ENCODE results near the gene SH2B2.
"Not testable (repeated sequence)": the region's sequence is repeated elsewhere in the genome, so short reads cannot be mapped to it uniquely, and the experiment has no call there.

SH2B2 gene

DNA sequence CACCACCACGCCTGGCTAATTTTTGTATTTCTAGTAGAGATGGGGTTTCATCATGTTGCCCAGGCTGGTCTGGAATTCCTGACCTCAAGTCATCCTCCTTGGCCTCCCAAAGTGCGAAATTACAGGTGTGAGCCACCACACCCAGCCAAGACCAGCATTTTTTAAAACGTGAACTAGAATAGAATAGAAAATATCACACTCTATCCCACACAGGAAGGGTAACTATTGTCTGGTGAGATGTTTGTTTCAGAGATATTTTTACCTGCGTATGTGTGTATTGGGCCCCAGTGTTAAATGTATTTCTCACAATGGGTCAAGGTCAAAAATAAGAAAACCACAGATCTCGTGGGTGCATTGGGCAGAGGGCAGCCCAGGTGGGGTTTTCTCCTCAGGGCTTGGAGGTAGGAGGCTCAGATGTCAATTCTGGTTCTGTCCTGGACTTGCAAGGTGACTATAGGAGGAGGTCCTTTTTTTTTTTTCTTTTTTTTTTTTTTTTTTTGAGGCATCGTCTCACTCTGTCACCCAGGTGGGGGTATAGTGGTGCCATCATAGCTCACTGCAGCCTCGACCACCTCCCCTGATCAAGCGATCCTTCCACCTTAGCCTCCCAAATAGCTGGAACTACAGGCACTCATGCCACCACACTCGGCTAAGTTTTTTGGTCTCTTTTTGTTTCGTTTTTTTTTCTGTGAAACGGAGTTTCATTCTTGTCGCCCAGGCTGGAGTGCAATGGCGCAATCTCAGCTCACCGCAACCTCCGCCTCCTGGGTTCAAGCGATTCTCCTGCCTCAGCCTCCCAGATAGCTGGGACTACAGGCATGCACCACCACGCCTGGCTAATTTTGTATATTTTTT lies 19.0 kb downstream of the SH2B2 start:
- DNase-seq (ENCODE audit: low read depth in 2 of 2) = no peak

DNA sequence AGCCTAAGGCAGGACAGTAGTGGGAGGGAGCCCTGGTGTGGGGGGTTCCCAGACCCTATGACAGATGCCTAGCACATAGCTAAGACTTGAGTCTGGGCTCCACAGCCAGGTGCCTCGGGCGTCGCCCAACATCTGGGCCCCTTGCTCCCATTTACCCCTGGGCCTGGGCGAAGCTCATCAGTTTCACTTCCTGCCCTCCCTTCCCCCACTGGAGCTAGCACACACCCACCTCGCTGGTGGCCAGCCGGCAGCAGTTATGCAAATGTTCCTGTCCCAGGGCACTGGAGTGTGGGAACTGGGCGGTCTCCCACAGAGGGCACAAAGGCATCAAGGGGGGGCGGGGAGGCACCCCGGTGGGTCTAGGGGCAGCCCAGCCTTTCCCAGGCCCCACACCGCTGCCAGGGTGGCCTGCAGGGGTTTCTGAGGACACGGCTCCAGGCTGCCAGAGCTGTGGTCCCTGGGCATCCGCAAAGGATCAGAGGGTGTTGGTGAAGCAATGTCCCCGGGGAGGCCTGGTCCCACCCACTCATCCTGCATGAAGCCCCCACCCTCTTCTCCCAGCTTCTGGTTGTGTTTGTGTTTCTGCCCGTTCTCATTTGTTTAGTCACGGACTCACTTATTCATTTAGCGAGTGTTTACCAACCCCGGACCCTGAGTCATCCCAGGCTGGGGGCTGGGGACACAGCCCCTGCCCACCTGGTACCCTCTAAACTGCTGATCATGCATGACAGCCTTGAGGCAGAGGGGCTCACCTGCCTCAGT lies 20.4 kb downstream of the SH2B2 start:
- no peak for DNase-seq (ENCODE audit: low read depth in 2 of 2)

DNA sequence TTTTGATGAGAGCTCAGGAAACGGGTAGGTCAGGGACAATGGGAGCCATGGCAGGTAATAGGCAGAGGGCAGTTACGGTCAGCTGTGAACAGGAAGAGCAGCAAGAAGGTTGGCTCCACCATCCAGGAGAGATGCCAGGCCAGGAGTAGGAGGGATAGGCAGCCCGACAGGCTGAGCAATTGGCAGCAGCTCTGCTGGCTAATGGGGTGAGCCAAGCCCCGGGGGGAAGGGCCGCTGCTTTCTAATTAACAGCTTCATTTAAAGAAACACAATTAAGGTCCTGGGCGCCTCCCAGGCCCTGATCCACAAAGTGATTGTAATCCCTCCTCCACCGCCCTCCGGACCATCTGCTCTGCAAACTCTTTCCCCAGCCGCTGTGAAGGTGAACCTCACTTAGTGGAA lies 23.7 kb downstream of the SH2B2 start:
- DNase-seq (ENCODE audit: low read depth in 2 of 2) = no peak

DNA sequence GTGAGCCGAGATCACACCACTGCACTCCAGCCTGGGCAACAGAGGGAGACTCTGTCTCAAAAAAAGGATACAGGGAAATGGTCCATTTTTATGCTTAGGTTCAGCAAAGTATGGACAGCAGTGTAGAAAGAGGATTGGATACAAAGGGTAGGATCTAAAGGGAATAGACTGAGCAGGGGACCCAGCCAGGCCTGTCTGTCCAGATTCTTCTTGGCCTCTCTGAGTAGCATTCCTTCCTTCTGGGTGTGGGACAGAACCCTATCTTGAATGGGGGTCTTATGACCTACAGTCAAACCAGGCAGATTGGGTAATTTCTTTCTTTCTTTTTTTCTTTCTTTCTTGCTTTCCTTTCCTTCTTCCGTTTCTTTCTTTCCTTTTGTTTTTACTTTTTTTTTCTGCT lies 25.6 kb downstream of the SH2B2 start:
- DNase-seq (ENCODE audit: low read depth in 2 of 2) = no peak

DNA sequence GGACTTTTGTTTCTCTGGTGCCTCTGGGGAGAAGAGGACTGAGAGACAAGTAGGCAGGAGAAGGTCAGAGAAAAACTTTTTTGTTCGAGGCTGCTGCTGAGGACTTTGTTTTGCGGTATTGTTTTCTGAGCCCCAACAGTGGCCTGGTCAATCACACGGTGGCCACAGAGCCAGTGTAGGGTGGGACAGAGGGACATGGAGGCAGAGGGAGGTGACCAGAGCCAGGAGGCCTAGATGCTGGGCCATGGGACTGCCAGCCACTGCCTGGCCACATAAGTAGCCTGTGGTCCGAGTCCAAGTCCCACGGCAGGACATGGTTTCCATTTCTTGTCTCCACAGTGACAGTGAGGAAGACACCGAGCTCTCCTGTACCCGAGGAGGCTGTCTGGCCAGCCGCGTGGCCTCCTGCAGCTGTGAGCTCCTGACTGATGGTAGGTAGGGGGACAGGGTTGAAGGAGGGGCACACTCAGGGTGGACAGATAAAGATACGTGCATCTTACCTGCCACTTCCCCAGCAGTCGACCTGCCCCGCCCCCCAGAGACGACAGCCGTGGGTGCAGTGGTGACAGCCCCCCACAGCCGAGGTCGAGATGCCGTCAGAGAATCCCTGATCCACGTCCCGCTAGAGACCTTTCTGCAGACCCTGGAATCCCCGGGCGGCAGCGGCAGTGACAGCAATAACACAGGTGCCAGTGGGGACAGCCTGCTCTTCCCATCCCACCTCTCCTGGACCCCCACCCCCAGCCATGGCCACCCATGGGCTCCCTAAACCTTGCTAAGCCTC lies 27.5 kb downstream of the SH2B2 start:
- no peak for DNase-seq (ENCODE audit: low read depth in 2 of 2)

DNA sequence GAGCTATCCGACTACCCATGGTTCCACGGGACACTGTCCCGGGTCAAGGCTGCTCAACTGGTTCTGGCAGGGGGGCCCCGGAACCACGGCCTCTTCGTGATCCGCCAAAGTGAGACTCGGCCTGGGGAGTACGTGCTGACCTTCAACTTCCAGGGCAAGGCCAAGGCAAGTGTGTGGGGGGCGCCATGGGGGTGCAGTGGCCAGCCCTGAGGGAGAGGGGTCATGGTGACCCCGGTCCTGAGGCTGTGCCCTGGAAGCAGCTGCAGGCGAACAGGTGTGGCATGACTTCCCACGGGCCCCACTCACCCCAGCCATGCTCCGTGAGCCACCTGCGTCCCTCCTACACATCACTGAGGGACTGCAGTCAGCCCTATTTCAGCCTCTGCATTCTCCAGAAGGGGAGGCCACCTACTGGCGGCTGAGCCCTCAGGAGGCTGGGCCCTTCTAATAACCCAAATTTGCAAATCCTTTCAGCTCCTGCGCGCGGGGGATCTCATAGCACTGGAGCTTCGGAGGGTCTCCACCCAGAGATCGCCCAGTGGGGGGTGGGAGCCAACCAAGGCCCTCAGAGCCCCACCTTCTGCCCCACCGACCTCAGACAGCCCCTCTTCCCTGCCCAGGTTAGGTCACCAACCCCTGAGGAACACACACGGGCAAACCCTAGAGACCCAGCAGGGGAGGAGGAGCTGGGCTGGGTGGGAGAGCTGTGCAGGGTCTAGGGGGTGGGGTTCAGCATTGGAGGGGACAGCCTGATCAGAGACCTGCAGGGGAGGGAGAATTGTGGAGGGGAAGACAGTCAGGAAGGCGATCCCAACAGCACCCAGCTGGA lies 30.8 kb downstream of the SH2B2 start:
- no peak for DNase-seq (ENCODE audit: low read depth in 2 of 2)

DNA sequence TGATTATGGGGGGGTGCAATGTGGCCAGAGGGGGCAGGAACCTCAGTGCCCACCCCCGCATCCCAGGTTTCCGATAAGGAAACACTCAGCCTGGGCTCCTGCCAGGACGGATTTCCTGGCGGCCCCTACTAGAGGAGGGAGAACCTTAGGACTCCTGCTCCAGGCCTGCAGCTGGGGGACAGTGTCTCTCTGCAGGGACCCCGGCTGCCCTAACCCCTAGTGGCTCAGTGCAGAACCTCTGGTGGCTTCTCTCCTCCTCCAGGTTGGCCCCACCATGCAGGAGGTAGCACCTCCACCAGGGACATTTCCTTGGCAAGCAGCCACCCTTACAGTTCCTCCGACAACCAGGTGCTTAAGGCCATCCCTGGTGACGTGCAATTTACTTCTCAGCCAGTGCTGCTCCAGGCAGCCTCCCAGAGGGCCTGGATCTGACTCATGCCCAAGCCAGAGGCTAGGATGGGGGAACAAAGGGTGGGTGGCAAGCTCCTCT lies 31.9 kb downstream of the SH2B2 start:
- DNase-seq (ENCODE audit: low read depth in 2 of 2) = no peak

DNA sequence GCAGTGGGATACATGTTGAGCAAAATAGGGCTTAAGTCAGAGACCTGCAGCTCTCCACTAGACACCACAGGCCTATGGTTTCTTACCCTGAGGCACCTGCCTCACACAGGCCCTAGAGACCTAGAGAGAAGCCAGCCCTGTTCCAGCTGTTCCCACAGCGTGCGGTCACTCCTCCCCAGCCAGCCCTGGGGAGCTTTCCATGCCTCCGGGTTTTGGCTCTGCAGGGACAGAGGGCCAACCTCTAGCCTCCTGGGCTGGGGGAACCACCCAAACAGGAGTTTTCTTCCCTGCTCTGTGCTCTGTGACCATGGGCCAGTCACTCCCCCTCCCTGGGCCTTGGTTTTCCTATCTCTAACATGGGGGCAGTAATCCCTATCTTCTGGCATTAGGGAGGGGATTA lies 33.0 kb downstream of the SH2B2 start:
- no peak for DNase-seq (ENCODE audit: low read depth in 2 of 2)

DNA sequence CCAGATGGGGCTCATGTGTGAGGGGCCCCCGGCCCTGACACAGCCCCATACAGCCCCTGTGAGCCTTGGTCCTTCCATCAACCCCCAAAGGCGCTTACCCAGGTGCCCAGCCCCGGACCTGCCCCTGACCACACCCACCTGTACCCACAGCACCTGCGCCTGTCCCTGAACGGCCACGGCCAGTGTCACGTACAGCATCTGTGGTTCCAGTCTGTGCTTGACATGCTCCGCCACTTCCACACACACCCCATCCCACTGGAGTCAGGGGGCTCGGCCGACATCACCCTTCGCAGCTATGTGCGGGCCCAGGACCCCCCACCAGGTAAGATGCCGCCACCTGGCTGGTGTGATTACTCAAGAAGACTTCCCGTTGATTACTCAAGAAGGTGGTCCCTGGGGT lies 33.5 kb downstream of the SH2B2 start:
- no peak for DNase-seq (ENCODE audit: low read depth in 2 of 2)

DNA sequence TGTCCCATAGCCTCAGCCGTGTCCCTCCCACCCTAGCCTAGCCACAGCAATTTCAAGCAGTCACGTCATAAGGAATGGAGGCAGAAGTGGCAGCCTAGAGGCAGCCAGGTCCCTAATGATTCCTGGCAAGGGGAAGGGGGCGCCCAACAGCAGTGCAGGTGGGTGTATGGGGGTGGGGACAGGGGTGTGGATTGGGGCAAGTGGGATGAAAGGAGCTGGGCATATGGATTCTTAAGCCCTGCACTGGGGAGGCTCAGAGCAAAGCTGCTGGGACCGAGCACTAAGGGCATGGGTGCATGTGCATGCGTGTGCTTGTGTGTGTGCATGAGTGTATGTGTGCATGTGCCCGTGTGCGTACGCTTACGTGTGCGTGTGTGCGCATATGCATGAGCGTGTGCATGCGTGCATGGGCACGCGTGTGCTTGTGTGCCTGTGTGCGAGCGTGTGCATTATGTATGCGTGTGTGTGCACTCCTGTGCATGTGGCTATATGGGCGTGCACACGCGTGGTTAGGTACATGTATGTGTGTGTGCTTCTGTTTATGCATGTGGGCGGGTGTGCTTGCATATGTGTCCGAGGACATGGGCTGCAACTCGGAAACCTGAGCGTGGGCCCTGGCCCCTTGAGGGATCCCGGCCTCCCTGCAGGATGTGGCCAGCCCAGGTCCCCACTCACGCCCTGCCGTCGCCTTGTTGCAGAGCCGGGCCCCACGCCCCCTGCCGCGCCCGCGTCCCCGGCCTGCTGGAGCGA lies 34.1 kb downstream of the SH2B2 start:
- DNase-seq (ENCODE audit: low read depth in 2 of 2) = no peak

DNA sequence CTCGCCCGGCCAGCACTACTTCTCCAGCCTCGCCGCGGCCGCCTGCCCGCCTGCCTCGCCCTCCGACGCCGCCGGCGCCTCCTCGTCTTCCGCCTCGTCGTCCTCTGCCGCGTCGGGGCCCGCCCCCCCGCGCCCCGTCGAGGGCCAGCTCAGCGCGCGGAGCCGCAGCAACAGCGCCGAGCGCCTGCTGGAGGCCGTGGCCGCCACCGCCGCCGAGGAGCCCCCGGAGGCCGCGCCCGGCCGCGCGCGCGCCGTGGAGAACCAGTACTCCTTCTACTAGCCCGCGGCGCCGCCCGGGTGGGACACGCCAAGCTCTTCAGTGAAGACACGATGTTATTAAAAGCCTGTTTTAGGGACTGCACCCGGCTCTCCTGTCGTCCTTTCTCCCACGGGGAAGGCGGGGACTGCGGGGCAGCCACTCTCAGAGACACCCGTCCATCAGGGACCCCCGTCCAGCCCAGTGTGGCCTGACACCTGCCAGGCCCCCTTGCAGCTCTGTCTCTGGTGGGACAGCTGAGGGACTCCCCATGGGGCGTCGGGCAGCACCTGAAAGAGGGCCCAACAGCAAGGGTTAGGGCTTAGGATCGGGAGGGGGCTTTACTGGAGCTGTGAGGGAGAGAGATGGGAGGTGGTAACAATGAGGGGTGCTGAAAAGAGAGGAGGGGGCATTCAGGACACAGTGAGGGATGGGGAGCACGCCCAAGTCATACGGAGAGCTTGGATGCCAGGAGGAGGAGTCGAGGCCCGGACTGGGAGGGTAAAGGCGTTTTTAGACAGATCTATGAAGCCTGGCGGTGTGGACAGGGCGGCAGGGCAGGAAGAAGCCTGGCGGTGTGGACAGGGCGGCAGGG lies 34.9 kb downstream of the SH2B2 start:
- no peak for DNase-seq (ENCODE audit: low read depth in 2 of 2)

DNA sequence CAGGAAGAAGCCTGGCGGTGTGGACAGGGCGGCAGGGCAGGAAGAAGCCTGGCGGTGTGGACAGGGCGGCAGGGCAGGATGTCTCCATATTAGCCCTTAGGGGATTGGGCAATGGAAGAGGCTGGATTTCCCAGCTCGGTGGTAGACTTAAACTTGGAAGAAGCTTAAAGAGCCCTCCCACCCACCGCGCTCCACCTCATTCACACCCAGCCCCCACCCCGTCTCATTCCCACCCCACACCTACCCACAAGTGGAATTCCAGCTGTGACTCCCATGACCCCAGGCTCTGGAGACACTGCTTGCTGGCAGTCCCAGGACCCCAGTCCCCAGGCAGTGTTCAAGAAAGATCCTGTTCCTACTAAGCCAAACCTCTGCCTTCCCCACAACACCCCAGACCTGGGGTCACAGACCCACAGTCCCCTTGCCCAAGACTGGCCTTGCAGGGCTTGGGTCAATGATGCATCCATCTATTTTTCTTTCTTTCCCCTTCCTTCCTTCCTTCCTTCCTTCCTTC lies 35.6 kb downstream of the SH2B2 start:
- DNase-seq (ENCODE audit: low read depth in 2 of 2) = no peak

DNA sequence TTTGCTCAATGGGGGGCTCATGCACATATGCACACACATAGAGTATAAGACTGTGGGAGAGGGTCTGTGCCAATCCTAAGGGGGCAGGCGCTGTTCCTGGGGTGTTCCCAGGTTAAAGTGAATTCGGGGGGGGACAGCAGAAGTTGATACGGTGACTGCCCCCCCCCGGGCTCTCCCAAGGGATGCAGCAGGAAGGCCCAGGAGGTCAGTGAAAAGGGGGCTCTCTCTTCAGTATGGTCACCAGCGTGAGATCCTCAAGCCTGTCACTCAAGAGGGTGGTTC lies 37.2 kb downstream of the SH2B2 start:
- no peak for DNase-seq (ENCODE audit: low read depth in 2 of 2)

DNA sequence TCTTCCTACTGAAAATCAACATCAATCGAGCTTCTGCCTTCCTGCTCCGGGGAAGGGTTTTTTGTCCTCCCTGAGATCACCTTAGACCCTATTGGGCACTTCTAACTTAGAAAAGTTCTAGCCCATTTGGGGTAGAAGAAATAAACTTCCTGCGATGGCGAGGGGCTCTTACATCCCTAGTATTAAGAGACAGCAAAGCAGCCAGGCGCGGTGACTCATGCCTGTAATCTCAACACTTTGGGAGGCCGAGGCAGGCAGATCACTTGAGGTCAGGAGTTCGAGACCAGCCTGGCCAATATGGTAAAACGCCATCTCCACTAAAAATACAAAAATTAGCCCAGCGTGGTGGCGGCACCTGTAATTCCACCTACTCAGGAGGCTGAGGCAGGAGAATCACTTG lies 38.4 kb downstream of the SH2B2 start:
- not testable (repeated sequence) for DNase-seq (ENCODE audit: low read depth in 2 of 2)

DNA sequence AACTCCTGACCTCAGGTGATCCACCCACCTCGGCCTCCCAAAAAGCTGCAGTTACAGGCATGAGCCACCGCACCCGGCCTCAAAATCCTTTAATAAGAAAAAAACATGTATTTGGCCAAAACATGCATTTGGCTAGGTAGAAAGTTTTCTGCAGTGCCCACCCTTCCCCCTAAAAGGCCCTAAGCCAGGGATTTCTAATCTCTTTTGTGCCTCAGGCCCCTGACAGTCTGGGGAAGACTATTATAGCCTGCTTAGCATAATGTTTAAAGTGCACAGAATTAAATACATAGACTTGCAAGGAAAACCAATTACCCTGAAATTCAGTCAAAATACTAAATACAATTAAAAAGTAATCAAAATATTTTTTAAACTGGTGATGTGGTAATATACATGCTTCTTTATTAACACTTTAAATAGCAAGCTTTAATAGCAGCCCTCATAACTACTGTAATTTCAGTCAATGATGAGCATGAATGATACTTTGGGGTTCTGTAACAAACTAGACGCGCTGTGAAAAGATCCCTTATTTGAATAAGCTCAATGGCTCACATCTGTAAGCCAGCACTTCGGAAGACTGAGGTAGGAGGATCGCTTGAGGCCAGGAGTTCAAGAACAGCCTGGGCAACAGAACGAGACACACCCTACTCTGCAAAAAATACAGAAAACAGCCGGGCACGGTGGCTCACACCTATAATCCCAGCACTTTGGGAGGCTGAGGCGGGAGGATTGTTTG lies 39.7 kb downstream of the SH2B2 start:
- no peak for DNase-seq (ENCODE audit: low read depth in 2 of 2)

DNA sequence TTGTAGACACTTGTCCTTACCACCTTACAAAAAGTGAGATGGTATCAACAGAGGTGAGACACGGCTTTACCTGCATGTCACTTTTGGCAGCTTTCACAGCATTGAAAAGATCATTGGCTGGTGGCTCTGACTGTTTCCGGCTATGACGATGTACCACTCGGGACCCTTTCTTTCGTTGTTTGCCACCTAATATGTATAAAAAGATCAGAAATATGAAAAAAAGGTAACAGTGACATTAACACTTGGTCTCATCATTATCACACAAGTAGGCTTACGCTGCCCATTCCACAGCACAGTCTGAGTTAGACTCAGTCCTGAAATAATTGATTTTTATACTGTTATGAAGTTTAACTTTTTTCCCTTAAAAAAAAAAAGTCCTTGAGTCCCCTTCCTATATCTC lies 40.5 kb downstream of the SH2B2 start:
- DNase-seq (ENCODE audit: low read depth in 2 of 2) = not testable (repeated sequence)

DNA sequence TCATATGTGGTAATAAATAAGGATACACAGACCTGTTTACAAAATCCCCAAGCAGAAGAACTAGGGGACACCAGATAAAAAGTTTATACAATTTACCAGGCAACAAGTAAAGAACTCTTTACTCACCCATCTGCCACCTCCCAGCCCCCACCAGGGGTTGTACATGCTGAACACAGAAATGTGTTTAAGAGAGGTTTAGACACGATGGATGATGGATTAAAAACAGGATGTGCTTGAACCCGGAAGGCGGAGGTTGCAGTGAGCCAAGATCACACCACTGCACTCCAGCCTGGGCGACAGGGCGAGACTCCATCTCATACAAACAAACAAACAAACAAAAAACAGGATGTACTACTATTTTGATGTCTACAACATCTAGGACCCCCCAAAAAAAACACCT lies 42.2 kb downstream of the SH2B2 start:
- DNase-seq (ENCODE audit: low read depth in 2 of 2) = not testable (repeated sequence)

DNA sequence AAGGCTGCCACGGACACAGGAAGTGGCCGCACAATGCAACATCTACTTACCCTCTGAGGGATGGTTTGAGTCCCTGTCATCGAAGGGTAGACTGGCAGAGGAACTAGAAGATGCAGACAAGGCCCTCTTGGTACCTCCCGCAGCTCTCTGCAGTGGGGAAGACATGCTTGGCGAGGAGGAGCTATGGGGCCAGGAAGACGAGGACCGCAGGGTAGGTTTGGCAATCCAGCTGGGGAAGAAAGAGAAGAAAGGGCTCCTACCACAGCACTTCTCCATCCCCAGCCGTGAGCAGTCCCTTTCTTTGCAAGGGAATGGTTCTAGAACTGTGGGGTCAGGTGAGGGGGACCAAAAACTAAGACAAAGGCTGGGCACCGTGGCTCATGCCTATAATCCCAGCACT lies 42.7 kb downstream of the SH2B2 start:
- DNase-seq (ENCODE audit: low read depth in 2 of 2) = not testable (repeated sequence)

All from activated CD8-positive, alpha-beta memory T cell treated with anti-CD3 and anti-CD28 coated beads for 4 hours (primary cell).